ENCODE data around the gene NKAP.
"Not testable (repeated sequence)": the region's sequence is repeated elsewhere in the genome, so short reads cannot be mapped to it uniquely, and the experiment has no call there.

The NKAP gene

GRCh38 chrX:119935215-119935874 lies 8.2 kb downstream of the NKAP start:
- DNase-seq = no peak

GRCh38 chrX:119922391-119922790 lies 21.2 kb downstream of the NKAP start:
- DNase-seq = not testable (repeated sequence)

DNA sequence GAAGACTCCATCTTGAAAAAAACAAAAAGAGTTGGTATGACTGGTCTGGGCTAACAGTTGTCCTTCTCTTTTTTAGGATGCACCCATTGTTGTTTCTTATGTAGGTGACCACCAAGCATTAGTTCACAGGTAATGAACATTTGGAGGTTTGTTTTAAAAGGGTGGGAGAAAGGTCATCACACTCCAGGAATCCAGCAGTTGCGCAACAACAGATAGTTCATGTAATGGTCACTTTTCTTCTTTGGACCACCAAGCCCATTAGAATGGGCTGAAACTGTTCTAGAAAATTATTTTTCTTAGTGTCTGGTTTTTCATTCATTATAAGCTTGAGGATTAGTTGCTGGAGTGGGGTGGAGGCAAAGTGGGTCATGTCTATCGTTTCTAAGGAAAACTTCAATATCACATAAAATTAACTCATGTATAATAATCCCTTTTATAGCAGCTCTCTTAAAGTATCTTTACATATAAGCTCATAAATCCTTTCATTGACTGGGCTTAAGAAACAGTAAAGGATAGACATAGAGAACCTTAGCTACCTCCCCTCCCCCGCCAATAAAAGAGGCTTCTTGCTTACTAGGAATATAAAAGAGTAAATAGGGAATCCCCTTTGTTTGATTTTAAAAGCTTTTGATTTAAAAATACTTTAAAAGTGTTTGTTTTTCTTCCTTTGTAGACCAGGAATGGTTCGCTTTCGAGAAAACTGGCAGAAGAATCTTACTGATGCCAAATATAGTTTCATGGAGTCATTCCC lies 23.5 kb downstream of the NKAP start:
- no peak for DNase-seq

DNA sequence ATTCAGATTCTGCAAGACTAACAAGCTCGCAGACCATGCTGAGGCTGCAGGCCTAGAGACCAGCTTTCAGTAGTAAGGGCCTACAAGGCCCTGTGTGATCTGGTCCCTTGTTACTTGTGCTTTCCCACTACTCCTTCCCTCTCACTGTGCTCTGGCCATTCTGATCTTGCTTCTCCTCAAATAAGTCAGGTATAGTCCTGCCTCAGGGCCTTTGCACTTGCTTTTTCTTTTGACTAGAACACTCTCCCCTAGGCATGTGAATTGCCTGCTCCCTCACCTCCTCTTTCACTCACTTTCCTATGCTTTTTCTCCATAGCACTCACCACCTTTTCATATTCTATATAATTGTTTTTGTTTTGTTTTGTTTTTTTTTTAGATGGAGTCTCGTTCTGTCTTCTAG lies 25.7 kb downstream of the NKAP start:
- no peak for DNase-seq

- no peak for DNase-seq
Observed at GRCh38 chrX:119916310-119916709, 27.2 kb downstream of the NKAP start.

DNA sequence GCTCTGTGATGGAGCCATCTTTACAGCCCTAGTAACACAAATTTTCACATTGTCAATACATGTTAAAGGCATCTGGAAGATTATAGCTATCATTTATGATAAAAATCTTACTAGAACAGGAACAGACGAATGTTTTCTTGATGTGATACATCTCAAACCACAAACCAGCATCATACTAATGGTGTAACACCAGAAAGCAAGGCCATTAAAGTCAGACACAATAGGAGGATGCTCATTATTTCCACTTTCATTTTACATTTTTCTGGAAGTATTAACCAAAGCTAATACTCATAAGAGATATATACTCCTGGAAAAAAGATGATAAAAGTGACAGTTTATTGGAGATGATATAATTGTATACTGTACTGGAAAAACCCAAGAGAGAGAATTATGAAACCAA lies 42.6 kb downstream of the NKAP start:
- no peak for DNase-seq

GRCh38 chrX:119899125-119899524 lies 44.4 kb downstream of the NKAP start:
- DNase-seq = no peak

DNA sequence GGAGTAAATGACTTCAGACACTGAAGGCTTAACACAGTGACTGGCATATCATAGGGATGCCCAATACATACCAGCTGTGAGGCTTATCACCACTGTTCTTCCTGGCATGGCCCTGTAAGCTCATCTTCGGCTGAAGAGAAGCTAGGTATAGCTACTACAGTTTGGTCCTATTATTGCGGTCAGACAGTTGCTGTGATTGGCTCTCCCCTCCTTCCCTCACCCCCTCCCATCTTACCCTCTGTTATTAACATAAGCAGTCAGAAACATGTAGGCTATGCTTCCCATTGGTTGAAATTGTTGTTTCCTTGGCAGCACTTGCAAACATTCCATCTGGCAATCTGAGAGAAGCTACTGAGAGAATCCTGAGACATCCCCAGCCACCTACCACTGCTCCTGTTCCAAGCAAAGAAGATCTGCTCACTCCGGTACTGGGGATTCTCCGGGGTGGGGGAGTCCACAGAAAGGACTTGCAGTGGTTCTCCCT lies 47.7 kb downstream of the NKAP start, which contains the start of gene AKAP14:
TSS of gene AKAP14 (plus strand) at position 51 of the 484 bp plus-strand sequence. CDS start 7,331 bp downstream, outside the sequence.
- no peak for DNase-seq

DNA sequence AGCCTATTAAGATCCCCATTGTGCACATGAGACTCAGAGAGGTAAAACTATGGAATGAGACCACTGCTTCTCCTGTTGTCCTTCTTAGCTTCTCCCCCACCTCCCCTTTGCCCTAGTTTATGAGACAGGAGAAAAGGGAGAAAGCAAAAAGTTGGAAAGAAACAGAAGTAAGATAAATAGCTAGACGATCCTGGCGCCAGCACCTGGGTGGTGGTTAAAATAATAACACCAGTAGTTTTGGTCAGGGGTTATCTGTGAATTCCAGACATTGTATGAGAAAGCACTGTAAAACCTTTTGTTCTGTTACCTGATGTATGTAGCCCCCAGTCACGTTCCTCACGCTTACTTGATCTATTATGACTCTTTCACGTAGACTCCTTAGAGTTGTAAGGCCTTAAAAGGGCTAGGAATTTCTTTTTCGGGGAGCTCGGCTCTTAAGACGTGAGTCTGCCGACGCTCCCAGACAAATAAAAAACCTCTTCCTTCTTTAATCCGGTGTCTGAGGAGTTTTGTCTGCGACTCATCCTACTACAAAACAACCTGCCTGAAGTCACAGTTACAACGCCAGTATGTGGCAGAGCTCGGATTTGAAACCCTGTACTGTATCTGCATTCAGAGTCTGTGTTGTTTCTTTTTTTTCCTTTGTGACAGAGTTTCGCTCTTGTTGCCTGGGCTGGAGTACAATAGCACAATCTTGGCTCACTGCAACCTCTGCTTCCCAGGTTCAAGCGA lies 51.4 kb downstream of the NKAP start:
- DNase-seq = peak; percentile 61

DNA sequence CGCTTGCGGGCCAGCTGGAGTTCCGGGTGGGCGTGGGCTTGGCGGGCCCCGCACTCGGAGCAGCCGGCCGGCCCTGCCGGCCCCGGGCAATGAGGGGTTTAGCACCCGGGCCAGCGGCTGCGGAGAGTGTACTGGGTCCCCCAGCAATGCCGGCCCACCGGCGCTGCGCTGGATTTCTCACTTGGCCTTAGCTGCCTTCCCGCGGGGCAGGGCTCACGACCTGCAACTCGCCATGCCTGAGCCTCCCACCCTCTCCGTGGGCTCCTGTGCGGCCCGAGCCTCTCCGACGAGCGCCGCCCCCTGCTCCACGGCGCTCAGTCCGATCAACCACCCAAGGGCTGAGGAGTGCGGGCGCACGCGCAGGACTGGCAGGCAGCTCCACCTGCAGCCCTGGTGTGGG lies 52.9 kb downstream of the NKAP start:
- not testable (repeated sequence) for DNase-seq

DNA sequence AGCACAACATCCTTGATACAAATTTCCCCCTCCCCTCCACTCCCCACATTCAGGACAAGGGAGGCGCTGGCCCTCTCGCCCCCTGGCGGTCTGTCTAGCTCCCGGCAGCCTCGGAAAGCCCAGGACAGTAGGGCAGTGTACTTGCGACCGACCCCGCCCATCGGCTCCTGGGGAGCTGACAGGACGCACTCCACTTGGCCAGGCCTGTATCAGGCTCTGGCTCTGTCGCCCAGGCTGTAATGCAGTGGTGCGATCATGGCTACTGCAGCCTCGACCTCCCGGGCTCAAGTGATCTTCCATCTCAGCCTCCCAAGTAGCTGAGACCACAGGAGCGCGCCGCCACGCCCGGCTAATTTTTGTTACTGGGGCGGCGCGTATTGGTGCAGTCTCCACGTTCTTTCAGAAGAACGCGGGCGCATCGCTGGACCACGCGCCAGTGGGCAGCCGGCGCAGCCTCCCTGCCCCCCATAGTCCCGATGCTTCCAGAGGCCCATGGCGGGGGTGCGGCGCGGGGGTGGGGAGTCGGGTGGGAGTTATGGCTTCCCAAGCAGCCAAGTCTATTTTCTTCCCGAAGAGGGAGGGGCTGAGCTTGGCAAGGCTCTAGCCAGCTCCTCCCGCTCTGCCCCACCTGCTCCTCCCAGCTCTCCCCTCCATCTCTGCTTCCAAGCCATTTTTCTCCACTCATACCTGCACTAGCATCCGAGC lies 55.7 kb downstream of the NKAP start:
- DNase-seq = peak; percentile 92

GRCh38 chrX:119885554-119886428 lies 57.8 kb downstream of the NKAP start:
- DNase-seq = no peak

GRCh38 chrX:119880552-119881437 lies 62.8 kb downstream of the NKAP start:
- DNase-seq = peak; percentile 81

DNA sequence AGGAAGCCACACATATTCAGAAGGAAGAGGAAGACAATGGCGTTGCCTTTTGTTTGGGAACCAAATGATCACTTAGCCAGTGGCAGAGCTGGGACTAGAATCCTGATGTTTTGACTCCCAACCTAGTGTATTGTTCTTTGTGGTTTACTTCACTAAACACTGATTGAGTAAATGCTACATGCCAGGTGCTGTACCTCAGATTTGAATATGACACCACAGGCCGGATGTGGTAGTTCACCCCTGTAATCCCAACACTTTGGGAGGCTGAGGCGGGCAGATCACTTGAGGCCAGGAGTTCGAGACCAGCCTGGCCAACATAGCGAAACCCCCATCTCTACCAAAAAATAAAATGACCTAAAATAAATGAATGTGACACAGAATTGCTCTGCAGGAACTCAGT lies 63.5 kb downstream of the NKAP start:
- DNase-seq = no peak

DNA sequence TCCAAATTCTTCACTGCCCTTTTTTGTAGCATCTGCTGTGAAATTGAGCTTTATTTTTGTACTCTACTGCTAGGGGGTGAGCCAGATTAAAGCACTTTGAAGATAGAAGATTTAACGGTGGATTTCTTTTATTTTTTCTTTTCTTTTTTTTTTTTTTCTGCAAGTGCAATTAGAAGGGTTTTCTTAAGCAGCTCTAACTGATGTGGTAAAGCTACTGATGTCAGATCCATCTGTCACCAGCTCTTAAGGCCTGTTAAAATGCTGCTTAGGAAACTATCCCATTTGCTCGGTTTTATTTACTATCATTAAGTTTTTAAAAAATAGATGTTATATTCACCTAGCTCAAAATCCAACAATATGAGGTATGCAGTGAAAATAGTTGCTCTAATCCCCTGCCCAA lies 64.8 kb downstream of the NKAP start:
- DNase-seq = no peak

DNA sequence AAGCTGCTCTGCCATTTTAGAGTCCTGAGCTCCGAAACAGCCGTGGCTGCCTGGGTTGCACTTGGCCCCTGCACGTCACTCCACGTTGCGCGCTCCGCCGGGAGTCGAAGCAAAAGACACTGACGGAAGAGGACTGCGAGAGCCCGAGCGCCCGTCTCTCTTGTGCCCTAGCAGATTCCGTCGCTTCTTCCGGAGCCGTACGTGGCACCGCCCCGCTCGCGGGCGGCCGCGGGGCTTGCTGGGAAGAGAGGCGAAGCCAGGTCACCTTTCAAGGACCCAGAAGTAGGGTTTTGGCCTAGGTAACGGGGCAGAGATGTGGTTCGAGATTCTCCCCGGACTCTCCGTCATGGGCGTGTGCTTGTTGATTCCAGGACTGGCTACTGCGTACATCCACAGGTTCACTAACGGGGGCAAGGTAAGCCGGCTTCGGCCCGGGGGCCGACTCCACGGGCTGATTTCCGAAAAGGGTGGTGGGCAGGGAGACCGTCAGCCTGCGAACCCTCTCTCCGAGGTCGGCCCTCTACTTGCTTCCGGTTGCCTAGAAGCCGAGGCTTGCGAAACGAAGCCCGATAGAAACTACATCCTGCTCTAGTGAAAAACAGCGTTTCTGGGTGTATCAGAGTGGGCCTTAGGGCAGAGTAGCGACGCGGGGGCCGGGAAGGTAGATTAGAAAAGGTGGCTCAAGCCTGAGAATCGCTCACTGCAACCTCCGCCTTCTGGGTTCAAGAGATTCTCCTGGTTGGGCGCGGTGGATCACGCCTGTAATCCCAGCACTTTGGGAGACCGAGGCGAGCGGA lies 71.8 kb downstream of the NKAP start, which contains the start of the genes NDUFA1 and RNF113A:
TSS of gene NDUFA1 (plus strand) at position 234 of the 797 bp plus-strand sequence. CDS start at position 314, 80 bp downstream.
TSS of gene RNF113A (minus strand) at position 135 of the 797 bp plus-strand sequence. CDS start at position 15, 120 bp downstream.
- peak; percentile 92 for DNase-seq

- DNase-seq = peak; percentile 57
Observed at GRCh38 chrX:119871245-119871598, 72.3 kb downstream of the NKAP start.
